Activated CD4-positive, CD25-positive, alpha-beta regulatory T cell treated with anti-CD3 and anti-CD28 coated beads, Interleukin-2, amount 50 U/mL, for 72 hours (primary cell): ENCODE measurements around the gene OR13J1.

Source experiments
- DNase-seq: peaks from one replicate; pipeline ENCODE4 v3.0.0; 2021

OR13J1 gene

DNA sequence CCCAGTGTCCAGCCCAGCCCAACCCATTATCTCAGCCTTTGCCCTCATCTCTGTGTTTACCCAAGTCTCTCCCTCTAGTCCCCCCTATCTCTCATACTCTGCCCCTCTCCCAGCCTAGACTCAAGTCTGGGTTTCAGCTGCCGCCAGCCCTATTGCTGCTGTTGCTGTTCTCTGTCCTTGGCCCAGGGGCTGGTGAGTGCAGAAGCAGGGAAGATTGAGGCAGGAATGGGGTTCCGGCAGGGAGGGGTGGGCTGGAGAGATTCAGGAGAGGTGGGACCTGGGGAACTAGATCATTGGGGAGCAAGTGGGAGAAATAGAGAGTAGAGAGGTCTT, 40.5 kb downstream of the OR13J1 start:
- DNase-seq: no peak

DNA sequence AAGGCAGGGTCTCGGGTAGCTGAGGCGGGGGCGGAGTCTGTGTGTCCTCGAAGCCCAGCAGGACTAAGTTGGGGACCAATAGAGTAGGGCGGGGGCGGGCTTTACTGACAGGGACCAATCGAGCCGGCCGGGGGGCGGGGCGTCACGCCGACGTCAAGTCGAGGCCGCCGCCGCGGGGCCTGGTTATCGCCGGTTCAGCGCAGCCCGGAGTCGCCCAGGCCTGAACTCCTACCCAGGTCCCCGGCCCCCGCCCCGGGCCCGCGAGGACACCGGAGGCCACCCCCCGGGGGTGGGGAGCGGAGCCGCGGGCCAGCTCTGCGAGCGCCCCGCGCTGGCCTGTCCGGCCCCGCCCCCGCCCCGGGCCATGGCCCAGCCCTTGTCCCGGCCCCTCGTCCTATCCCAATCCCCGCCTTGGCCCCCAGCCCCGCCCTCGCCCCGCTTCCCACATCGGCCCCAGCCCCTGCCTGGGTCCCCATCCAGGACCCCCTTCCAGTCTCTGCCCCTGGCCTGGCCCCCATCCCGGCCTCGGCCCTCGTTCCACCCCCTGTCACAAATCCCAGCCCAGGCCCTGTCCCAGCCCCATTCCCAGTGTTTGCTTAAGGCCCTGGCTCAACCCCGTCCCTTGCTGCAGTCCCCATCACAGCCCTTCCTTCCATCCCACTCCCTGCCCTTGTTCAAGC, 41.0 kb downstream of the OR13J1 start, which contains the start of gene TMEM8B:
Gene TMEM8B (plus strand): TSS at position 145 of the 680 bp plus-strand sequence. CDS start 220 bp downstream, at position 365.
- DNase-seq: peak; percentile 92

DNA sequence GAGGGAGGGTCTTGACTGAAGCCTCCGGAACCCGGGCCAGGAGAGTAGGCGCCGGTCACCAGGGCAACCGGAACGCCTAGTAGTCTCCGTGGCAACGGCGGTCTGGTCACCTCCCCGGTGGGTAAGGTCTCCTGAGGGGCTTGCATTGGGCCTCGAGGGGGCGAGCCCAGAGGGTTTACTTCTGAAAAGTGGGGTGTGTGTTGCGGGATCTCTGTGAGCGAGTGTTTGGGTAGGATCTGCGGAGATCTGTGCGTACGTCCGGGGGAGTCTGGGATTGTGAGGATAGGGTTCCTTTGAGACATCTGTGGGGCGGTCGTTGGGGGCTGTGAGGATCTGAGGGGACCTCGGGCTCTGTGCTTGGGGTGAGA, 41.5 kb downstream of the OR13J1 start, which contains the start of gene FAM221B:
Gene FAM221B (minus strand): TSS at position 17 of the 368 bp plus-strand sequence. CDS start 2,571 bp downstream, outside the sequence.
- peak; percentile 44 for DNase-seq

DNA sequence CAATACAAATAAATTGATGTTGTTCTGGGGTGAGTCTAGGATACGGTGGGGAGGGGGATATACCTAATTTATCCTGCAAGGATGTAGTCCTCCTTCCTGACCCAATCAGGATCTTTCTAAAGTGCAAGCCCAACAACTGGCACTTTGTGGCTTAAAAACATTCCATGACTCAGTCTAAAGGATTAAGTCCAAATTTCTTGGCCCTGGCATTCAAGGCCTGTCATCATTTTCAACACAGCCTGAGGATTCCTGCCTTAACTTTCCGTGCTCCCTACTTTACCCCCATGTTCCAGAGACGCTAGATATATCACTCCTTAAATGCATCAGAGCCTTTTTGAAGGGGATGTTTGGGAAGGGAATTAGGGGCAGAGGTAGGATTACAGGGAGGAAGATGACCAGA, 42.7 kb downstream of the OR13J1 start:
- no peak for DNase-seq

DNA sequence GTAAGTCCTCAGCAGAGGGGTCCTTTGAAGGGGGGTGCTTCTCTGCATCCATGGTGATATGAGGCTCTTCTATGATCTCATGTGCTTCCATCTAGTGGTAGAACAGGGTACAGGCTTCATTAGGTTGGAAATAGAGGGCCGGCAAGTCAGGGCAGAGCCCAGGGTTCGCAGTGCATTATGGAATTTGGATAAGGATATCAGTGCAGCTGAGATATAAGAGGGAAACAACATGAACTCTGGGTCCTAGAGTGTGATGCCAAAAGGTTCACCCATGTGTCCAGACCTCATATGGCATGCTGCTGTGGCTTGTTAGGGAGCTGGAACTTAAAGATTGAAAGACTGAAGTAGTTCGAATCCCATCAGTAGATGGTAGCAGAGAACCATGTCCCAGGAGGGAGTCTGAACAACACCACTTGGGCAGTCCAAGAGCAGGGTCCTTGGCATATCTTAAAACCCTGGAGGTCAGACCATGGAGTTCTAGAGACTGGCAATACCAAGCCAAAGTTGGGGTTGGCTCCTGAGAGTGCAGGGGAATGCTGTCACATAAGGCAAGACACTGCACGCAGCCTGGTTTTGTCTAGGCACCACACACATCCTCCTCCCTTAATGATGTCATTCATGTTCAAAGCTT, 44.0 kb downstream of the OR13J1 start:
- DNase-seq: no peak

DNA sequence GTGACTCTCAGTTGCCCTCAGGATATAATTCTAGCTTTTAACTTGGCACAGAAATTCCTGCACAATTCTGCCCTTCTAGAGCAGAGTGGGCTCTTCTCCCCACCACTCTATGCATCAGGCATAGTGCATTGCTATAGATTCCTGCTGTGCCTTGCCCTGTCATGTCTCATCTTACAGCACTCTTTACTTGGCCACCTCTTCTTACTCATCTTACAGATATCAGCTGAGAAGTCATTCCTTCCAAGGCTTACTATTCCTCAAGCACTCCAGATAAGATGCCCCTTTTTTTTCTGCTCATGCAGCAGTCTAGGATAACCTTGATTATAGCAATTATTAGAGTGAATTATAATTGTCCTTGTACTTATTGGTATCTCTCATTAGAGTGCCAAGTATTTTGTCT, 47.3 kb downstream of the OR13J1 start:
- no peak for DNase-seq

DNA sequence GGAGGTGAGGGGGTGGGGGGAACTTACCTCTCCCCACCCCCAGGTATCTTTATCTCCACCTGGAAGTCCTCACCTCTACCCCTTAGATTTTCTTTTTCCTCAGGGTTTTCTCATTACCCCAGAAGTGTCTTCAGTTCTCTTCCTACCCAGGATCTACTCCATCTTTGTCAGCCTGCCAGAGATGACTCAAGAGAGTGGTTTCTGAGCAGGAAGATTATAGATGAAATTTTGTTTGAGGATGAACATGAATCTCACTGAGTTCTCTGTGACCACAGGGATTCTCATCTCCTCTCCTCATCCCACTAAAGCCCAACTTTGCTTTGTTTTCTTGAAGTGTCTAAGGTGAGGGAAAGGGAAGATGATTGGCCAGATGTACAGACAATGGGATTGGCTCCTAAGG, 50.1 kb downstream of the OR13J1 start:
- DNase-seq: no peak
